Fibroblast of the aortic adventitia (primary cell): ENCODE results near the gene HMG20A. TPM values are rescaled to one million over a fixed set of nuclear protein-coding genes. Genes with fewer than 3 reads are reported as not detected.

Experiments used
- DNase-seq: peaks from one replicate; pipeline ENCODE4 v3.0.0-alpha.2; 2010; ENCODE audit warnings: low read depth
- H3K4me3 ChIP-seq: 2 replicates; pipeline ENCODE4 v1.5.1; 2011; ENCODE audit warnings: low read depth, mild to moderate bottlenecking, control low read depth, low read length, moderate library complexity
- total RNA-seq: library from RNA; depleted of rRNA; stranded (reverse); fragments of >200 nt; gene quantifications from 2 replicates; pipeline ENCODE4 v1.2.3, GENCODE V29; 2012; ENCODE audit warnings: low replicate concordance
- TF ChIP-seq, protein P1 (sequence below): IDR thresholded peaks from 2 replicates; pipeline ENCODE4 v1.5.1; 2011; ENCODE audit warnings: mild to moderate bottlenecking, low read length, control low read depth, inconsistent platforms; ENCODE audit not compliant: insufficient read depth

The HMG20A gene
- total RNA-seq, 1 donor = 28.7 TPM

DNA sequence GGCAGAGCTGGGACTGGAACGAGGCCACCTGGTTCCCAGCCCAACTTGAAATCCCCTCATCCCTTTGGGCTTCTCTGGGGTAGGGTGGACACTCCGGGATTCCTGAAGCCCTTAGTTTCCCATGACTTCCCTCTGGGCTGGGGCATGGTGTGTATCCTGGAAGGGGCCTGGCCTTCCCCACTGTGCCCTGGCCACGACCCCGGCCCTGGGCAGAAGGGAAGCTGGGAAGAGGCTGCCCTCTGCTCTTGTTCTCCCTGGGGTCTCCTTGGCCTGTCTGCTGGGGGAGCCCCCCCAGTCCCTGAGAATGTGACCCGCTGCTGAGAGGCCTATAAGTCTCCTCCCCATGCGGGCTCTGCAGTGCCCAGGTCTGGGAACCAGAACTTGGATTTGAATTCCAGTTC lies 107.1 kb downstream of the HMG20A start:
- TF ChIP-seq, protein P1, sequence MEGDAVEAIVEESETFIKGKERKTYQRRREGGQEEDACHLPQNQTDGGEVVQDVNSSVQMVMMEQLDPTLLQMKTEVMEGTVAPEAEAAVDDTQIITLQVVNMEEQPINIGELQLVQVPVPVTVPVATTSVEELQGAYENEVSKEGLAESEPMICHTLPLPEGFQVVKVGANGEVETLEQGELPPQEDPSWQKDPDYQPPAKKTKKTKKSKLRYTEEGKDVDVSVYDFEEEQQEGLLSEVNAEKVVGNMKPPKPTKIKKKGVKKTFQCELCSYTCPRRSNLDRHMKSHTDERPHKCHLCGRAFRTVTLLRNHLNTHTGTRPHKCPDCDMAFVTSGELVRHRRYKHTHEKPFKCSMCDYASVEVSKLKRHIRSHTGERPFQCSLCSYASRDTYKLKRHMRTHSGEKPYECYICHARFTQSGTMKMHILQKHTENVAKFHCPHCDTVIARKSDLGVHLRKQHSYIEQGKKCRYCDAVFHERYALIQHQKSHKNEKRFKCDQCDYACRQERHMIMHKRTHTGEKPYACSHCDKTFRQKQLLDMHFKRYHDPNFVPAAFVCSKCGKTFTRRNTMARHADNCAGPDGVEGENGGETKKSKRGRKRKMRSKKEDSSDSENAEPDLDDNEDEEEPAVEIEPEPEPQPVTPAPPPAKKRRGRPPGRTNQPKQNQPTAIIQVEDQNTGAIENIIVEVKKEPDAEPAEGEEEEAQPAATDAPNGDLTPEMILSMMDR = no peak

DNA sequence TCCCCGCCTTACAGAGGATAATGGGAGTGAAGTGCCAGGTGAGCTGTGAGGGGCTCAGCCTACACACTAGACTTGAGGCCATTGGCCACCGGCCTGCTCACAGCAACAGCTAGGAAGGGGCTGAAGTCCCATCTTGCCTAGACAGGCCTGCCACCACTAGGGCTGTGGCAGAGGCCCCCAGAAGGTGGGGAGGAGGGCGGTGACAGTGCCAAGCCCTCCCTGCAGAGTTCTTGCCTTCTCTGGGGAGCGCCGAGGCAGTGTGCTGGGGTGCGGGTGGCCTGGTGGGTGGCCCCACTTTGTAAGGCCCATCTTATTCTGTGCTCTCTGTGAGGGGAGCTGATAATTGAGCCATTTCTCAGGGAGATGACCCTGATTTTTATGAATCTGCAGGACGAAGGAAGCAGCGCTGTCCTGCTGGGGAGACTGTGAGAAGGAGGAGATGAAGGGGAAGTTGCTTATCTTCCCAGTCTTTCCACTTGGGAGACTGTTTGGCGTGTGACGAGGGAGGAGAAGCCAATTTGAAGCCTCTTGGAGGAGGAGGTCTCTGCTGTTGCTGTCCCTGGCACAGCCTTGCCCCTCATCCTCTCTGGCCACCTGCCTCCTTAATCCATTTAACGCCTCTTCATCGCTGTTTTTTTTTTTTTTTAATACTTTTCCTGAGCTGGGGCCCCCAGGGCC lies 107.7 kb downstream of the HMG20A start:
- no peak for DNase-seq
- TF ChIP-seq, protein P1 = no peak
- no peak overlapping the region for H3K4me3 ChIP-seq

More for the DNA sequence above, 107.1 kb downstream of the HMG20A start:
- H3K4me3 ChIP-seq = no peak overlapping the region
- no peak for DNase-seq

DNA sequence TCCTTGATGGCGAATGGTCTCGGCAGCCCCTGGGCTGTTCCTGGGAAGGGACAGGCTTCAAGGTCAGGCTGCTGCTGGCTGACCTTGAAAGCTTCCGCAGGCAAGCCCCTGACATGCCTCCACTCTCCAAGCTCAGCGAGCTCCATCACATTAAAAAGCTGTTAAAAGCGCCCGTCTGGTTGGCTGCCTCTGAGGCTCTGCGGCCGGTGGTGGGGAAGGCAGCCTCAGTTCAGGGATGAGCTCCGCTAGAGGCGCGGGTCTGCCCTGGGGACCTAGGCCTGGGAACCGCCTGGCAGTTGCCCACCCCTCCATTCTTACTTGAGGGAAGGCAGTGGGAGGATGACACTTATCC lies 108.3 kb downstream of the HMG20A start:
- DNase-seq = no peak

DNA sequence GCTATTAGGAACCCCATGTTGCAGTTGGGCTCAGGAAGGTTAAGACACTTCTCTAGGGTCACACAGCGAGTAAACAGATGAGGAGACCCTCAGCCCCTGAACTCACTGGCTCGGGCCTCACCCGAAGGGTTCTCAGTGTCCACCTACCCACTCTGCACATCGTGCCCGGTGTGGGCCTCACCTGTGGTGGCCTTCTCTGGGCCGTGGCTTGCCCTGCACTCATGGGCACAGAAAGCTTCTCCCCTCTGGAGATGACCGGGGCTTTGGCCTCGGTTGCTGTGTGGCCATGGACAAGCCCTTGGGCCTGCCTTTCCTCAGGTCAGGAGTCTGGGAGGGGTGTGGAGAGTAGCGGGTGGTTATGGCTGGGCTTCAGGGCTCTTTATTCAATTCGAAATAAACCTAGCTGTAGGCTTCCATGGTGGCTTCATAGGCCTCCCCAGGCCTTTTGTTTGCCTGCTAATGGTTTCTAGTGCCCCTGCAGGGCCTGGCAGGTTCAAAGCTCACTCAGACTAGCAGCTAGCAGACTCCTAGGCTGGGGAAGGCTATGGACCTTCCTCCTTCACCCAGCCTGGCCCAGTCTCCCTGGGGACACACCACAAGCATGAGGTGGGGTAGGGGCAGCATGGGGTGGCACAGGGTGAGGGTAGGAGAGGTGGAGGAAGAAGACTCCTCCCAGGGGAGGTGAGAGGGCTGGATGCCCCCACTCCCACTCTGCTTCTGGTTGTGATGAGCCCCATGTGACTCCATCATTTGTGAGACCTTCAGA lies 108.9 kb downstream of the HMG20A start:
- no peak for DNase-seq
- TF ChIP-seq, protein P1 = no peak
- H3K4me3 ChIP-seq = no peak overlapping the region

More for the DNA sequence above, 108.3 kb downstream of the HMG20A start:
- TF ChIP-seq, protein P1 = no peak
- no peak overlapping the region for H3K4me3 ChIP-seq

DNA sequence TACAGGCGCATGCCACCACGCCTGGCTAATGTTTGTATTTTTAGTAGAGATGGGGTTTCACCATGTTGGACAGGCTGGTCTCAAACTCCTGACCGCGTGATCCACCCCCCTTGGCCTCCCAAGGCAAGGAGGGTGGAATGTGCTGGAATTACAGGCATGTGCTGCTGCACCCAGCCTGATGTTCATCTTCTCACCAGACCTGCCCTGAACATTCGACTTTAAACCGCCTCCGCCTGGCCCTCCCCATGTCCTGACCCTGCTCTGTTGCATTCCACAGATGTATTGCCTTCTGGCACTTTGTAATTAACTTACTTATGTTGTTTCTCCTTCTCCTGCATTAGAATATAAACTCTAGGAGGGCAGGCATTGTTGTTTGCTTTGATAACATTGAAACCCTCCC lies 109.9 kb downstream of the HMG20A start:
- TF ChIP-seq, protein P1 = no peak
- no peak for DNase-seq
- H3K4me3 ChIP-seq = no peak overlapping the region

DNA sequence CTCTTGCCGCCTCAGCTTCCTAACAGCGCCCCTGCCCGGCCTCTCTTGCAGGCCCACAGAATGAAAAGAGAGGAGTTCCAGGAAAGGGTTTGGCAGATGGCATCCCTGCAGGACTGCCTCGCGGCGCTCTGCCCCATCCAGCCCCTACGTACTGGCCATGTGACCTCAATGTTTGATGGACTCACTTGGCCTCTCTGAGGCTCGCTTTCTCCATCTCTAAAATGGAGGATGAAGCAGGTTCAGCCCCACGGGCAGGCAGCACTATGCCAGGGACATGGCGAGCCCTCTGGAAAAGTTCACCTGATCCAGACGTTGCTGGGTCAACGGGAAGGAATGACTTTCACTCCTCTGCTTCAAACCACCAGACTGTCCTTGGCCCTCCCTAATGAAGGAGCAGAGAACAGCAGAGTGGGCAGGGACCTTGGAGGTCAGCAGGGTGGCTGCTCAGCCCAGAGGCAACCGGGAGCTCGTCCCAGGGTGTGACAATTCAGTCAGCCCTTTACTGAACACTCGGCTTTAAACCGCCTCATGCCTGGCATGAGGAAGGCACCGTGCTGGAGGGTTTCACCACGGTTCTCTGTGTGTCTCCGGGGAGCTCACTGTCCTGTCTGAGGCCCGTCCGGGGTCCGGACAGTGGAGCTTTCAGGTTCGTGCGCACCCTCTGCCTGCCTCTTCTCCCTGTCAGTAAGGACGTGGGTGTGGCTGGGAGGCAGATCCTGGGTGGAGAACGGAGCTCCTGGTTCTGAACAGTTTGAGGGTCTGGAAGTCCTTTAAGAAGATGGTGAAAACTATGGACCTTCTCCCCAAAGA lies 110.7 kb downstream of the HMG20A start:
- TF ChIP-seq, protein P1 = no peak
- DNase-seq = no peak
- H3K4me3 ChIP-seq = no peak overlapping the region
